ENCODE data around the gene MLC1.
"Not testable (repeated sequence)": the region's sequence is repeated elsewhere in the genome, so short reads cannot be mapped to it uniquely, and the experiment has no call there.

The MLC1 gene

DNA sequence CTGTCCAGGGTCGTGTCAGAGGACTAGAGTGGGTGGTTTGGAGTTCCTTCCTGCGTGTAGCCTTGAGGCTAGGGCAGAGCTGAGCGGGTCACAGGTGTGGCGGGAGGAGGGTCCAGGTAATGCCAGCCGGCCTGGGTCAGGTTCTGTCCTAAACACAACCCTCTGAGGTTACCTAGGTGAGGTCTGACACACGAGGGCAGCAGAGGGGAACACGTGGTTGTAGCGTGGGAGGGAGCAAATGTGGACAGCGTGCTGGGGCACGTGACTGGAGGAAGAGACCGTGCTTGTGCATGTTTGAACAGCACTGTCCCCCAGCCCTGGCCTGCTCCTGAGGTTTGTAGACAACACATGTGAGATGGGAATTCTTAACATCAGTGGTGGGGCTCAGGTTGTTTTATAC, 17.7 kb upstream of the MLC1 start:
- DNase-seq (ENCODE audit: low read depth) = no peak

- DNase-seq (ENCODE audit: low read depth) = no peak
Measured at GRCh38 chr22:50101870-50102565, 16.8 kb upstream of the MLC1 start.

- no peak for DNase-seq (ENCODE audit: low read depth)
Measured at GRCh38 chr22:50098052-50098451, 12.8 kb upstream of the MLC1 start.

- DNase-seq (ENCODE audit: low read depth) = no peak
Measured at GRCh38 chr22:50092342-50092741, 7.1 kb upstream of the MLC1 start.

GRCh38 chr22:50091092-50091768, 6.0 kb upstream of the MLC1 start:
- DNase-seq (ENCODE audit: low read depth) = no peak

GRCh38 chr22:50090412-50090714, 5.1 kb upstream of the MLC1 start:
- no peak for DNase-seq (ENCODE audit: low read depth)

- DNase-seq (ENCODE audit: low read depth) = no peak
Measured at GRCh38 chr22:50089682-50090411, 4.6 kb upstream of the MLC1 start, which contains the start of gene MOV10L1. Gene MOV10L1, plus strand, starts transcription at chr22:50090006. Its CDS starts 83 bp downstream, at chr22:50090089.

DNA sequence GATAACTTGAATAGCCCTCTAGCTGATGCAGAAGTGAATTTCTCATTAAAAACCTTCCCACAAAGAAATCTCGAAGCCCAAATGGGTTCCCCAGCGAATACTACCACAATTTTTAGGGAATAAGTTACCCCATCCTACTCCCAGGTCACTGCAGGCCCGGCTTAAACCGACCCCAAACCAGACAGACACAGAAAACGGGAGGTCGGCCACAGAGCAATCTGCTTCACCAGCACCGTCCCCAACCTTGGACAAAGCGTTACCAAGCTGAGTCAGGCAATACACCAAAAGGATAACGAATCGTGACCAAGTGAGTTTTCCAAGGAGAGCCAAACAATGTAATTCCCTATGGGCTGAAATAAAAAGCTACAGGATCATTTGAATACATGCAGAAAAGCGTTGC, 4.0 kb upstream of the MLC1 start:
- no peak for DNase-seq (ENCODE audit: low read depth)

DNA sequence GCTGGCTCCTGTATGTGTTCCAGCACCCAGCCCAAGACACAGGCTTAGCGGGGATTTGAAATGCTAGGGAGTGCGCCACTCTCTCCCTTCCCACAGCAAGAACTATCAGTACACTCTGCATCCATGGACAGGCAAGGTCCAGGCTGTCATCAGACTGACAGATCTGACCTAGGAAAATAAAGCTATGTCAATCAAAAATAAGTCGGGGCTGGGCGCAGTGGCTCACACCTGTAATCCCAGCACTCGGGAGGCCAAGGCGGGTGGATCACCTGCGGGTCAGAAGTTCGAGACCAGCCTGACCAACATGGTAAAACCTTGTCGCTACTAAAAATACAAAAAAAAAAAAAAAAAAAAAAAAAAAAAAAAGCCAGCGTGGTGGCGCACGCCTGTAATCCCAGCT, 2.9 kb upstream of the MLC1 start:
- no peak for DNase-seq (ENCODE audit: low read depth)

GRCh38 chr22:50087646-50088045, 2.4 kb upstream of the MLC1 start:
- DNase-seq (ENCODE audit: low read depth) = no peak

- DNase-seq (ENCODE audit: low read depth) = not testable (repeated sequence)
Measured at GRCh38 chr22:50086975-50087374, 1.7 kb upstream of the MLC1 start.

DNA sequence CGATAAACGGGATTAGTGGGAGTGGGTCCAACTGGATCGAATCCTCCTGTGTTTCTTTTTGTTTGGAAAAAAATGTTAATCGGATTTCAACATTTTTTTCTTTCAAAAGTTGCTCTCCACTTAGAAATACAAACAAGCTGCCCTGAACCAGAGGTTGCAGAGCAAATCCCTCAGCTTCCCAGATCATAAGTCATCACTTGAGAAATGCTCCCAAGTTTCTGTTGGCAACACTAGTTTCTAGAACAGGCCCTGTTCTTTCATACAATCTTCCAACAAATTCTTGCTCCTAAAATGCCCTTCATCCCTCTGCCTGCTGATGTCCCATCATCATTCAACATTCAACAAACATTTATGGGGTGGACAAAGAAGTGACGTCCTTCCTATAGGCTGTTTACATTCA, 1.3 kb upstream of the MLC1 start:
- DNase-seq (ENCODE audit: low read depth) = no peak

DNA sequence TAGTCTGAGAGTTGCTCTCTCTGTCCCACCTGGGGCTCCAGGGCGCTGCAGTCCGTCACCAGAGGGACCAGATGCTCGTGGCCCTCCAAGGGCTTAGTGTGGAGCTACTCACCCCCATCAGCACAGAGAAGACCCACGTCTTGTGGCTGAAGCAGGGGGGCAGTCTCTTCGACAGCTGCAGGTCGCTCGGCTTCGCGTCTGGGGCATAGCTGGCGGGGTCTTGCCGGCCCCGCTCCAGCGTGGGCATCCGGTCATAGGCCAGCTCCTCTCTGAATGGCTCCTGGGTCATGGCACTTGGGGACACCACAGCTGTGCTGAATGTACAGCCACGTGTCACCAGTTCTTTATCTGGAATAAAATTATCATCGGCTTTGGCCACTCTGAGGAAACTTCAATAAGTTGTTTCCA, 608 bp downstream of the MLC1 start:
- DNase-seq (ENCODE audit: low read depth) = no peak

DNA sequence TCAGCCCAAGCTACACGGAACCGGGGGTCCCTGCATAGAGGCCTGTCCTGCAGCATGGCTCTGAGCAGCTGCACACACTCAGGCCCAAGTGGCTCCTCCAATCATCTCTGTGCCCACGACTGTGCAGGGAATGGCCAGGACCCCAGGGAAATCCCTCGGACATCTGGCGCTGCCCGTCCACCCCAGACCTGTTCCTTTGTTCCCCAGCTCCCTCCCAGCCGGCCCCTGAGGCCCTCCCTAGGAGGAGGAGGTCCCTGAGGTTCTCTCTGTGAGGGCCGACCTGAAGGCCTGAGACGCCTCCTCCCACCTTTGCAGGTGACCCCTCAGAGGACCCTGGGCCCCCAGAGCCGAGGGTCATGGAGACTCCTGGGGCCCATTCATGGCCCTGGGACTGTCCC, 1.1 kb downstream of the MLC1 start:
- no peak for DNase-seq (ENCODE audit: low read depth)

GRCh38 chr22:50083462-50084079, 1.7 kb downstream of the MLC1 start:
- no peak for DNase-seq (ENCODE audit: low read depth)

DNA sequence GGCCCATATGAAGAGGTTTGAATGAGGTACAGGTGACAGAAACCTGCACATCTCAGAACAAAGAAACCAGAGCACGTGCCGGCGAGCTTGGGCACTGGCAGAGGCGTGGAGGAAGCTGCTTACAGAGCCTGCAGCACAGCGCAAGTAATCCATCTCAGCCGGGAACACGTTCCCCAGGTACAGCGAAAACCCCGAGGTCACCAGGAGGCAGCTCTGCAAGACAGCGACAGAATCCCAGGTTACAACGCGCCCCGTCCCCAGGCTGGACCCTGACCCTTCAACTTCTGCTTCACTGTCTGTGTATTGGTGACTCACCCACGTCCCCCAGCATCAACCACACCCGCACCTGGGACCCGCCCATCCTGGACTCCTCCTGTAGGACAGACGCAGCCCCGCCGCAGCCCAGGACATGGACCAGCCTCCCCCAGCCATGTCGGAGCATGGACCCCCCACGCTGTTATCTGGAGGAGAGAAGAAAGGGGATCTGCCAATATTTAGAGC, 2.2 kb downstream of the MLC1 start:
- no peak for DNase-seq (ENCODE audit: low read depth)

DNA sequence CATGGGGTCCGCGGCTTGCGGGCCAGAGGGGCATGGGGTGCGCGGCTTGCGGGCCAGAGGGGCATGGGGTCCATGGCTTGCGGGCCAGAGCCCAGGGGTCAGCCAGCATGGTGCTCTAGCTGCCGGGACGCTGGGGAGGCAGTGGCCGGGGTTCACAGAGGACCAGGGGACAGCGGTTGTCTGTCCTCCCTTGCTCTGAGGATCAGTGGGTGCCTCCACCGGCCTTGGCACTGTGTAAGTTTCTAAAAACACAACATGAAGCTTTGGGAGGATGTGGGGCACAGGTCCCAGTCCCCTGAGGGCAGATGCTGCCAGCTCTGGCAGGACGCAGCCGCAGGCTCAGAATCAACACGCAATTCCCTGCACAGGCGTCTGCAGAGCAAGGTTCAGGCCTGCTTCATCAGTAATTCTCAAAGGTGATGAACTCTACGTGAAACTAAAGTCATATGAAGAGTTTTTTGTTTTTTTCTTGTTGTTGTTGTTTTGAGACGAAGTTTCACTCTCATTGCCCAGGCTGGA, 3.0 kb downstream of the MLC1 start:
- no peak for DNase-seq (ENCODE audit: low read depth)

DNA sequence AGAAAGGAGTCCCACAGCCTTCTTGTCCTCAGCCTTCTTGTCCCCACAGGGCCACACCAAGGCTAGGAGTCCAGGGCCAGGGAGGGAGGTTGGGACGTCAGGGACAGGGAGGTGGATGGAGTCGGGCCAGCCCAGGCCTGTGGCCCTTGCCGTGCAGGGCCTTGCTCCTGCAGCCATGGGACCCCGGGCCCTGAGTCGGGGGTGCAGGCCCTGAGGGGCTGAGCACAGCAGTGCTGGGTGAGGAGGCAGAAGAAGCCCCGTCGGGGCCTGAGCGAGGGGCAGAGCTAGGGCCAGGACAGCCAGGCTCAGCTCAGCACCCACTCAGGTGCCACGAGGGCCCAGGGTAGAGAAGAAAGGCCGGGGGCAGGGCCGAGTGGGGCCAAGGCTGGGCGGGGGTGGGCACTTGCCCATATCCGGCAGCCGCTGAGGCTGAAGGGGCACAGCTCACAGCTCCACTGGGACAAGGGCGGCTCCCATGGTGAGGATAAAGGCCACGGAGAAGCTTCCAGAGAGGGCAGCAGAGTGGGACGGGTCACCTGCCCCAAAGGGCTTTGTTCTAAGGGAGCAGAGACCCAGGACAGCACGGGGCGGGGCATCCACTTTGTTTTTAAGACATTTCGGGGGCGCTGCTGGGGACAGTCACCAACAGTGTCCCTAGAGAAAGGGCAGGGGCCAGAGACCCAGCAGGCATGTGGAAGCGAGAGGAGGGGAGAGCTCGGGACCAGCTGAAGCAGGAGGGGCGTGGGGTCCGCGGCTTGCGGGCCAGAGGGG, 3.6 kb downstream of the MLC1 start:
- no peak for DNase-seq (ENCODE audit: low read depth)

- no peak for DNase-seq (ENCODE audit: low read depth)
Measured at GRCh38 chr22:50080077-50080465, 5.2 kb downstream of the MLC1 start.

DNA sequence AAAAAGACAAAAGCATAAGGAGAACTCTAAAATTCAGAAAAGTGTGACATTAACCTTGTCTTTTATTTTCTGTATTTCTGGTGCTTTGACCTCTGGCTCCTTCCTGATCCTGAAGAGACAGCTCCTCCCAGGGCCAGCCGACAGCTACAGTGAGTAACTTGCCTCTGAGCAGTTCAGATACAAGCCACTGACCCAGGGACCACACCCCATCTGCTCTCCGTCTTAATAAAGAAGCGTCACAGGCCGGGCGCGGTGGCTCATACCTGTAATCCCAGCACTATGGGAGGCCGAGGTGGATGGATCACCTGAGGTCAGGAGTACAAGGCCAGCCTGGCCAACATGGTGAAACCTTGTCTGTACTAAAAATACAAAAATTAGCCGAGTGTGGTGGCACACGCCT, 6.5 kb downstream of the MLC1 start:
- DNase-seq (ENCODE audit: low read depth) = no peak

DNA sequence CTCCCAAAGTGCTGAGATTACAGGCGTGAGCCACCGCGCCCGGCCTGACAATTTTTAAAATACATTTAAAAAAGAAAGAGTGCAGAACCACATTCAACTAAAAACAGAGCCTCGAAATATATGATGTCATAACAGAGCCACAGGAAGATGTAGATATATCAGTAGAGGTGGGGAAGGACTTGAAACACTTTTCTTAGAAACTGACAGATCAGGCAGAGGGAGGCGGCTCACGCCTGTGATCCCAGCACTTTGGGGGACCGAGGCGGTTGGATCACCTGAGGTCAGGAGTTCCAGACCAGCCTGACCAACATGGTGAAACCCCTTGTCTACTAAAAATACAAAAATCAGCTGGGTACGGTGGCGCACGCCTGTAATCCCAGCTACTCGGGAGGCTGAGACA, 7.0 kb downstream of the MLC1 start:
- no peak for DNase-seq (ENCODE audit: low read depth)

Measured in activated gamma-delta T cell treated with anti-CD3 and anti-CD28 coated beads, Interleukin-2, amount 50 U/mL, for 16 hours (primary cell).